Measurements from ENCODE around the gene WFS1. TPM values are rescaled to one million over a fixed set of nuclear protein-coding genes. Genes with fewer than 3 reads are reported as not detected.

WFS1 gene
- total RNA-seq, 1 donor from 2014 or later, result 26.0 TPM

DNA sequence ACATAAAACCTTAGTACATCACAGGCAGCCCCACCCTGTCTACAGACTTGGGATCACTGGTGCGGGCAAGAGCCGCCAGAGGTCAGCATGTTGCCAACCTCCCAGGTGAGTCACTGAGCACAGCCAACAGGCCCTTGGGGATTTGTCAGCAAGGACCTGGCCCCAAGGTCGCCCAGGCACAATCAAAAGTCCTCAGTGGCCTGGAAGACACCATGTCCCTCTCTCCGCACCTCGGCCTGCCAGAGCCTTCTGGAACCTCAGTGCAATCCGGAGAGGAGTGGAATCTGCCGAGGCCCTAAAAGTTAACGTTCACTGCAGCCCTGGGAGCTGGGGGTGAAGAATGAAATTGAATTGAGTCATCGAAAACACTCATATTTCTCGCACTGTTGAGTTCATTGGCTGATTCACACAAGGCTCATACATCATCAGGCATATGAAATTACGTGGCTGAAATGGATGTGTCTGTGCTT, 74.3 kb downstream of the WFS1 start:
- Histone ChIP-seq H3K27me3 (ENCODE audit: control insufficient read depth, insufficient read depth, low read length) (peaks cover 3% of the 10 kb centered on the region), H3K36me3 (ENCODE audit: control insufficient read depth, insufficient read depth, low read length) (no peaks in the 10 kb centered on the region), H3K4me3 (ENCODE audit: low read depth, low read length) (no peak overlapping the region)
- DNase-seq (ENCODE audit: low read depth), result peak; percentile 51
- peak; percentile 33 for TF ChIP-seq CTCF (IDR thresholded peaks at IDR 0.05; ENCODE audit: insufficient read depth, low read length, poor library complexity, severe bottlenecking)

GRCh38 chr4:6345096-6345830, 75.6 kb downstream of the WFS1 start:
- Histone ChIP-seq H3K27me3 (ENCODE audit: control insufficient read depth, insufficient read depth, low read length) (no peaks in the 10 kb centered on the region), H3K4me3 (ENCODE audit: low read depth, low read length) (no peak overlapping the region), H3K36me3 (ENCODE audit: control insufficient read depth, insufficient read depth, low read length) (no peaks in the 10 kb centered on the region)
- no peak for DNase-seq (ENCODE audit: low read depth)
- TF ChIP-seq CTCF (IDR thresholded peaks at IDR 0.05; ENCODE audit: insufficient read depth, low read length, poor library complexity, severe bottlenecking), result no peak

DNA sequence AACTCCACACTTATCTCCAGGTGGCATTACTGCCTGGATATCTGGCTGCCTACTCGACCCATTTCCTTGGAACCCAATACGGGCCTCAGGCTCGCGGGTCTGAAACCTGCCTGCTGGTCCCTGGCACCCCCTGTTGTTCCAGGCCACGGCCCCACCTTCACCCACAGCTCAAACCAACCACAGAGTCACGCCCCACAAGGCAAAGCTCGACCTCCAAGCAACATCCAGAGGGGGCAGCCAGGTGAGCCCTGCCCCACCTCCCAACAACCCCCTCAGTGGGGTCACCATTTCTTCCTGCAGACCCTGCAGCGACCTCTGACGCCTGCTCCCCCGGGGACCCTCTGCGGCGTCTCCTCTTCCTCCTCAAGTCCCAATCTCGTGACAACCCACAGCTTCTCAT, 76.2 kb downstream of the WFS1 start:
- no peak for DNase-seq (ENCODE audit: low read depth)
- H3K4me3 ChIP-seq (ENCODE audit: low read depth, low read length), result no peak overlapping the region
- no peak for TF ChIP-seq CTCF (IDR thresholded peaks at IDR 0.05; ENCODE audit: insufficient read depth, low read length, poor library complexity, severe bottlenecking)
- peaks cover 2% of the 10 kb centered on the region for H3K27me3 ChIP-seq (ENCODE audit: control insufficient read depth, insufficient read depth, low read length)
- H3K36me3 ChIP-seq (ENCODE audit: control insufficient read depth, insufficient read depth, low read length), result no peaks in the 10 kb centered on the region

DNA sequence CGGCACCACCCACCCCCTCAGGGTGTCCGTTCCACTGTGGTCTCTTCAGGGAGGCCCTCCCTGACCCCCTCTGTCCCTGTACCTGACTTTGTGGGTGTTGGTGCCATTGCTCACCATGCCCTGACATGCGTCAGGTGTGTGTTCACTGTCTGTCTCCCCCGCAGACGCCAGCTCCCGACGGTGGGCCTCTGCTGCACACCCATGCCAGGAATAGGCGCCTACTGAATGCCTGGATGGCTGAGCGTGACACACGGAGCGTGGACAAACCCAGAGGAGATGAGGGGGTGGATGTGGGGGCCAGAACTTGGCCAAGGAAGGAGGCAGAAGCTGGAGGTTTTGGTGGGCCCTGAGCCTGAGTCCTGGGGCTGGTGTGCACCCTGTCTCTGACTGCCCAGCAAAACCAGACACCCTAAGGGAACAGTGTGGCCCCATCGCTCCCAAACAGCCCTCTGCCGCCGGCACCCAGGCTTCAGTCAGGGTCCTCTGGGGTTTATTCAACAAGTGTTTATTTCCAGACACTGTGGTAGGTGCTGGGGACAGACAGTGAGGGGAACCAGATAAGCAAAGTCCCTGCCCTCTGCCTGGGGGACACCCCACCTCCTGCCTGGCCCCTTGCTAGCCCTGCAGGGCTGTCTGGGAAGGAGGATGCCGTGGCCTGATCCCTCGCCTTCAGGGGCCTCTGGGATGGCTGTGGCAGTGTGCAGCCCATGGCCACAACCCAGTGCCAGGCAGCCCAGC, 76.9 kb downstream of the WFS1 start:
- no peak for DNase-seq (ENCODE audit: low read depth)
- Histone ChIP-seq H3K36me3 (ENCODE audit: control insufficient read depth, insufficient read depth, low read length) (no peaks in the 10 kb centered on the region), H3K4me3 (ENCODE audit: low read depth, low read length) (no peak overlapping the region), H3K27me3 (ENCODE audit: control insufficient read depth, insufficient read depth, low read length) (peaks cover 2% of the 10 kb centered on the region)
- no peak for TF ChIP-seq CTCF (IDR thresholded peaks at IDR 0.05; ENCODE audit: insufficient read depth, low read length, poor library complexity, severe bottlenecking)

GRCh38 chr4:6347511-6348045, 77.9 kb downstream of the WFS1 start:
- DNase-seq (ENCODE audit: low read depth), result no peak
- TF ChIP-seq CTCF (IDR thresholded peaks at IDR 0.05; ENCODE audit: insufficient read depth, low read length, poor library complexity, severe bottlenecking), result no peak
- Histone ChIP-seq H3K27me3 (ENCODE audit: control insufficient read depth, insufficient read depth, low read length) (peaks cover 2% of the 10 kb centered on the region), H3K4me3 (ENCODE audit: low read depth, low read length) (no peak overlapping the region), H3K36me3 (ENCODE audit: control insufficient read depth, insufficient read depth, low read length) (no peaks in the 10 kb centered on the region)
